ENCODE measurements around the gene CTIF. TPM values are rescaled to one million over a fixed set of nuclear protein-coding genes. Genes with fewer than 3 reads are reported as not detected.

Gene CTIF
- polyA plus RNA-seq, 3 donors: 13.9 to 17.0 (median 15.3) TPM

GRCh38 chr18:48740851-48741485 lies 202.1 kb downstream of the CTIF start:
- no peak for DNase-seq (ENCODE audit: low read depth in 3 of 3, low spot score in 2 of 3)

GRCh38 chr18:48741866-48742265 lies 203.0 kb downstream of the CTIF start:
- DNase-seq (ENCODE audit: low read depth in 3 of 3, low spot score in 2 of 3): no peak

- DNase-seq (ENCODE audit: low read depth in 3 of 3, low spot score in 2 of 3): no peak
Observed at GRCh38 chr18:48742304-48742703, 203.5 kb downstream of the CTIF start.

- DNase-seq (ENCODE audit: low read depth in 3 of 3, low spot score in 2 of 3): no peak
Observed at GRCh38 chr18:48742706-48743475, 204.1 kb downstream of the CTIF start.

- no peak for DNase-seq (ENCODE audit: low read depth in 3 of 3, low spot score in 2 of 3)
Observed at GRCh38 chr18:48743886-48744285, 205.1 kb downstream of the CTIF start.

GRCh38 chr18:48745293-48745692 lies 206.5 kb downstream of the CTIF start:
- DNase-seq (ENCODE audit: low read depth in 3 of 3, low spot score in 2 of 3): no peak

- DNase-seq (ENCODE audit: low read depth in 3 of 3, low spot score in 2 of 3): no peak
Observed at GRCh38 chr18:48749768-48750167, 210.9 kb downstream of the CTIF start.

- DNase-seq (ENCODE audit: low read depth in 3 of 3, low spot score in 2 of 3): no peak
Observed at GRCh38 chr18:48750485-48751175, 211.8 kb downstream of the CTIF start.

GRCh38 chr18:48751727-48752468 lies 213.1 kb downstream of the CTIF start:
- no peak for DNase-seq (ENCODE audit: low read depth in 3 of 3, low spot score in 2 of 3)

- DNase-seq (ENCODE audit: low read depth in 3 of 3, low spot score in 2 of 3): no peak
Observed at GRCh38 chr18:48752478-48752877, 213.6 kb downstream of the CTIF start.

- no peak for DNase-seq (ENCODE audit: low read depth in 3 of 3, low spot score in 2 of 3)
Observed at GRCh38 chr18:48752928-48753327, 214.1 kb downstream of the CTIF start.

- DNase-seq (ENCODE audit: low read depth in 3 of 3, low spot score in 2 of 3): no peak
Observed at GRCh38 chr18:48753691-48754090, 214.9 kb downstream of the CTIF start.

- DNase-seq (ENCODE audit: low read depth in 3 of 3, low spot score in 2 of 3): no peak
Observed at GRCh38 chr18:48754559-48754958, 215.7 kb downstream of the CTIF start.

GRCh38 chr18:48754993-48755473 lies 216.2 kb downstream of the CTIF start:
- DNase-seq (ENCODE audit: low read depth in 3 of 3, low spot score in 2 of 3): no peak

GRCh38 chr18:48756511-48757226 lies 217.8 kb downstream of the CTIF start:
- DNase-seq (ENCODE audit: low read depth in 3 of 3, low spot score in 2 of 3): no peak

GRCh38 chr18:48757367-48757766 lies 218.5 kb downstream of the CTIF start:
- DNase-seq (ENCODE audit: low read depth in 3 of 3, low spot score in 2 of 3): no peak

GRCh38 chr18:48757906-48758305 lies 219.1 kb downstream of the CTIF start:
- no peak for DNase-seq (ENCODE audit: low read depth in 3 of 3, low spot score in 2 of 3)

- DNase-seq (ENCODE audit: low read depth in 3 of 3, low spot score in 2 of 3): no peak
Observed at GRCh38 chr18:48761582-48761981, 222.8 kb downstream of the CTIF start.

- no peak for DNase-seq (ENCODE audit: low read depth in 3 of 3, low spot score in 2 of 3)
Observed at GRCh38 chr18:48762022-48762421, 223.2 kb downstream of the CTIF start.
